Immature natural killer cell (primary cell): ENCODE measurements around the gene ANKS1B. TPM values are rescaled to one million over a fixed set of nuclear protein-coding genes. Genes with fewer than 3 reads are reported as not detected.

Source experiments
- DNase-seq, 3 donors: peaks; one replicate each; pipeline ENCODE4 v3.0.0; 2022; ENCODE audit warnings: mixed read lengths in 1 of 3
- H3K27ac Mint-ChIP-seq, 6 donors: one replicate each; pipeline ENCODE4 v1.8.0; 2020; ENCODE audit warnings: mixed read lengths in 6 of 6, mild to moderate bottlenecking in 5 of 6, inconsistent platforms in 4 of 6, moderate library complexity in 3 of 6
- H3K27me3 Mint-ChIP-seq, 3 donors: one replicate each; pipeline ENCODE4 v1.8.0; 2020 to 2021; ENCODE audit warnings: low read depth in 3 of 3, mild to moderate bottlenecking in 3 of 3, mixed read lengths in 3 of 3, moderate library complexity in 3 of 3, inconsistent platforms in 1 of 3
- H3K36me3 Mint-ChIP-seq, 3 donors: one replicate each; pipeline ENCODE4 v1.8.0; 2020; ENCODE audit warnings: mixed read lengths in 3 of 3, inconsistent platforms in 2 of 3, mild to moderate bottlenecking in 2 of 3
- H3K4me1 Mint-ChIP-seq, 2 donors: one replicate each; pipeline ENCODE4 v1.8.0; 2020; ENCODE audit warnings: inconsistent platforms in 2 of 2, mild to moderate bottlenecking in 2 of 2, mixed read lengths in 2 of 2, moderate library complexity in 1 of 2
- H3K4me3 Mint-ChIP-seq, 5 donors: one replicate each; pipeline ENCODE4 v1.8.0; 2020; ENCODE audit warnings: mild to moderate bottlenecking in 5 of 5, mixed read lengths in 5 of 5, inconsistent platforms in 3 of 5, moderate library complexity in 3 of 5
- H3K9me3 Mint-ChIP-seq, 6 donors: one replicate each; pipeline ENCODE4 v1.8.0; 2020; ENCODE audit warnings: mild to moderate bottlenecking in 6 of 6, mixed read lengths in 6 of 6, inconsistent platforms in 4 of 6, moderate library complexity in 3 of 6
- polyA plus RNA-seq, 3 donors: library from polyadenylated mRNA; unstranded; fragments of 300-500 nt; fragmentation: Illumina TruSeq; gene quantifications; one replicate each; pipeline ENCODE4 v1.2.3, GENCODE V29; 2021

The ANKS1B gene
- polyA plus RNA-seq, 3 donors from 2014 or later = not detected

DNA sequence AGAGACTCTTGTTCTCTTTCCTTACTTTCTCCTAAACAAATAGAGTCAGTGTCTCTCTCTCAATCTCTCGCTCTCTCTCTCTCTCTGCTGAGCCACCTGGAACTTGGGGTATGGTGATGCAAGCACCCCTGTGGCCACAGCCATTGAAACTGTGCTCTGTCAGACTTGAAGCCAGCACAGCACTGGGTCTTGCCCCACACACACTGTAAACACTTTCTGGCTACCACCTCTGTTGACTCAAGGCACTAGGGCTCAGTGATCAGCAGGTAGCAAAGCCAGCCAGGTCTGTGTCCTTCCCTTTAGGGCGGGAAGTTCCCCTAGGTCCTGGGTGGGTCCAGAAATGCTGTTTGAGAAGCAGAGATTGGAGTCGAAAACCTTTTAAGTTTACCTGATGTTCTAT is 463.1 kb downstream of the ANKS1B start:
- DNase-seq = no peak
- Mint-ChIP-seq H3K4me1 (no peaks in the 10 kb centered on the region), H3K4me3 (no peak overlapping the region), H3K36me3 (no peaks in the 10 kb centered on the region), H3K27ac (no peak overlapping the region), H3K9me3 (peaks cover 14 to 56% (median 29%) of the 10 kb centered on the region in 6 donors), H3K27me3 (peaks cover 0 to 3% (median 0%) of the 10 kb centered on the region in 3 donors)

DNA sequence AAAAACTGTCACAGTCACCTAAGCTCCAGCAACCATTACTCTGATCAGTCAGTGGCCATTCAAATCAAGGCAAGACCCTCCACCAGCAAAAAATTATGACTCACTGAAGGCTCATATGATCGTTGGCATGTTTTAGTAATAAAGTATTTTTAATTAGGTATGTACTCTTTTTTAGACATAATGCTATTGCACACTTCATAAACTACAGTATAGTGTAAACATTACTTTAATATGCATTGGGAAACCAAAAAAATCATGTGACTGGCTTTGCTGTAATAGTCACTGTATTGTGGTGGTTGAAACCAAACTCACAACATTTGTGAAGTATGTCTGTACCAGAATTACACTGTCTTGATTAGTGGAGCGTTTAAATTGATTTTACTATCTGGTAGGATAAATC is 471.7 kb downstream of the ANKS1B start:
- Mint-ChIP-seq H3K9me3 (peaks cover 2 to 53% (median 23%) of the 10 kb centered on the region in 6 donors), H3K36me3 (no peaks in the 10 kb centered on the region), H3K4me3 (no peak overlapping the region), H3K27ac (no peak overlapping the region), H3K27me3 (peaks cover 0 to 4% (median 0%) of the 10 kb centered on the region in 3 donors), H3K4me1 (no peaks in the 10 kb centered on the region)
- no peak for DNase-seq

DNA sequence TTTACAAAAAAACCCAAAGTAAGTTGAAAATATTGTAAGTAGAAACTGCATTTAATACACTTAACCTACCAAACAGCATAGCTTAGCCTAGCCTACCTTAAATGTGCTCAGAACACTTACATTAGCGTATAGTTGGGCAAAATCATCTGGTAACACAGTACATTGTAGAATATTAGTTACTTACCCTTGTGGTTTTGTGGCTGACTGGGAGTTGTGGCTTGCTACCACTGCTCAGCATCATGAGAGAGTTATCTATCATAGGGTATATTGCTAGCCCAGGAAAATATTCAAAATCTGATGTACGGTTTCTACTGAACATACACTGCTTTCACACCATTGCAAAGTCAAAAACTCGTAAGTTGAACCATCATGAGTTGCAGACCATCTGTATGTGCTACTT is 478.9 kb downstream of the ANKS1B start:
- Mint-ChIP-seq H3K9me3 (peaks cover 10 to 48% (median 19%) of the 10 kb centered on the region in 6 donors), H3K4me1 (no peaks in the 10 kb centered on the region), H3K4me3 (no peak overlapping the region), H3K36me3 (no peaks in the 10 kb centered on the region), H3K27ac (no peak overlapping the region), H3K27me3 (no peaks in the 10 kb centered on the region)
- DNase-seq = no peak

DNA sequence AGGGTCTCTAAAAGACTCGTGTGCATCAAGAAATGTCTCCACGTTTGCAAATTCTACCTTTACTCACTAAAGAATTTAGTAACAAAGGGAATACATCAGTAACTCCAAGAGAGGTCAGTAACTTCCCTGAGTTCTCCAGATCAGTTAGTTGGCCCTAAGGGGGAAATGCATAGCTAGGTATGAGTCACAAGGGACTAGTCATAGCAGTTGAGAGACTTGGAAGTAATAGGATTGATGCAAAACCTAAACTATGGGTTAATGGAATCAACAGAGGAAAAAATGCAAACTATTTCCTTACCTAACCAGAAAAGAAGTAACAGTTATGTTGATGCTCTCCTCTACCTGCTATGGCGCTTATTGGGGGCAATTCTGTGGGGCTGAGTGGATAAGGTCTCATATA is 486.0 kb downstream of the ANKS1B start:
- H3K36me3 Mint-ChIP-seq = no peaks in the 10 kb centered on the region
- peaks cover 0 to 2% (median 0%) of the 10 kb centered on the region in 3 donors for H3K27me3 Mint-ChIP-seq
- no peak overlapping the region for H3K4me3 Mint-ChIP-seq
- H3K9me3 Mint-ChIP-seq = peaks cover 15 to 55% (median 29%) of the 10 kb centered on the region in 6 donors
- no peaks in the 10 kb centered on the region for H3K4me1 Mint-ChIP-seq
- H3K27ac Mint-ChIP-seq = no peak overlapping the region
- DNase-seq = no peak

GRCh38 chr12:99495799-99496198 is 488.9 kb downstream of the ANKS1B start:
- H3K27me3 Mint-ChIP-seq = peaks cover 0 to 2% (median 0%) of the 10 kb centered on the region in 3 donors
- H3K4me3 Mint-ChIP-seq = no peak overlapping the region
- H3K9me3 Mint-ChIP-seq = peaks cover 16 to 49% (median 27%) of the 10 kb centered on the region in 6 donors
- no peaks in the 10 kb centered on the region for H3K36me3 Mint-ChIP-seq
- no peak for DNase-seq
- no peak overlapping the region for H3K27ac Mint-ChIP-seq
- H3K4me1 Mint-ChIP-seq = no peaks in the 10 kb centered on the region

GRCh38 chr12:99493197-99493596 is 491.5 kb downstream of the ANKS1B start:
- H3K4me1 Mint-ChIP-seq = no peaks in the 10 kb centered on the region
- no peak for DNase-seq
- peaks cover 0 to 1% (median under 1%) of the 10 kb centered on the region in 3 donors for H3K27me3 Mint-ChIP-seq
- no peak overlapping the region for H3K27ac Mint-ChIP-seq
- H3K36me3 Mint-ChIP-seq = no peaks in the 10 kb centered on the region
- H3K4me3 Mint-ChIP-seq = no peak overlapping the region
- H3K9me3 Mint-ChIP-seq = peaks cover 16 to 33% (median 23%) of the 10 kb centered on the region in 6 donors

DNA sequence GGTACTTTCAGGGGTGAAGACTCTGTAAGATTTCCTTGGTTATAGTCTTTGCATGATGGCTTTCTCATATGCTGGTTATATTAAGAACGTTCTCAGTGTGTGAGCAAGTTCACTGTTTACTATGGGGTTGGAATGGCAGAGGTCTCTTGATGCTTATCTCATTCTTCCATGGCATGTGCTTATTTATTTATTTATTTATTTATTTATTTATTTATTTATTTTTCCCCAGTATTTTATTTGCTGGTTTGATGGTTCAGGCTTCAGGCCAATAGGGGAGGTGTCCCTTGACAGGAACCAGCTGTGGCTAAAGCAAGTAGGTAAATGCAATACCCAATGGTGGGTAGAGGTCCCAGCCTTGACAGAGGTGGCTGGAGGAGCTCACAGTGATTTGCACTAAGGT is 498.5 kb downstream of the ANKS1B start:
- Mint-ChIP-seq H3K36me3 (no peaks in the 10 kb centered on the region), H3K4me3 (no peak overlapping the region), H3K9me3 (peaks cover 18 to 57% (median 35%) of the 10 kb centered on the region in 6 donors), H3K27ac (no peak overlapping the region), H3K4me1 (no peaks in the 10 kb centered on the region), H3K27me3 (peaks cover 0 to 1% (median 0%) of the 10 kb centered on the region in 3 donors)
- no peak for DNase-seq

DNA sequence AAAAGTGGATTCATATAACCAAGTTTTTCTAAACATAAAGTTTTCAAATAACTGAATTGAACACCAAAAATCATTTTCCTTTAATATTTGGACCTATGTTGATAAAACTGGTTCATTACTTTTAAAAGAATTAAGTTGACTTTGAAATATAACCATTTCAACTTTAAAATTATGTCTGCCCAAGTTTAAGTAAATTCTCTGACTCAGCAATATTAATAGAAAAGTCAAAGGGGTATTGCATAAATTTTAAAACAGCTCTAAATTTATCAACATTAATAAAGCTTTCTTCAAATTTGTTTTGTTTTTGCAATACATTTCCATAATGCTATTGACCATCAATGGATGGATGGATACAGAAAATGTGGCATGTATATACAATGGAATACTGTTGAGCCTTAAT is 505.6 kb downstream of the ANKS1B start:
- peaks cover 14 to 30% (median 18%) of the 10 kb centered on the region in 6 donors for H3K9me3 Mint-ChIP-seq
- H3K4me1 Mint-ChIP-seq = no peaks in the 10 kb centered on the region
- DNase-seq = no peak
- no peak overlapping the region for H3K4me3 Mint-ChIP-seq
- H3K27ac Mint-ChIP-seq = no peak overlapping the region
- no peaks in the 10 kb centered on the region for H3K27me3 Mint-ChIP-seq
- no peaks in the 10 kb centered on the region for H3K36me3 Mint-ChIP-seq

DNA sequence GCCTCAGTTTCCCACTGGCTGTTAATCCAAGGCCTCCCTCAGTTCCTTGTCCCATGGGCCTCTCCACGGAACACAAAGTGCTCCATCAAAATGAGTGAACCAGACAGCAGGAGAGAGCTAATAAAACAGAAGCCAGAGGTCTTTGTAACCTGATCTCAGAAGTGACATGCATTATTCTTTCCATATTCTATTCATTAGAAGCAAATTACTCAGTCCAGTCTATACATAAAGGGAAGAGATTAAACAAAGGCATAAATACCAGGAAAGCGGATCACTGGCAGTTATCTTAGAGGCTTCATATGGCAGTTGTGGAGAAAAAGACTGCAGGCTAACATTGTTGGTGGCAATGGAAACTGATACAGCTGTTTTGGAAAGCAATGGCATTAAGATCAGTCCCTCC is 507.8 kb downstream of the ANKS1B start:
- H3K9me3 Mint-ChIP-seq = peaks cover 4 to 16% (median 9%) of the 10 kb centered on the region in 6 donors
- no peak overlapping the region for H3K27ac Mint-ChIP-seq
- no peak for DNase-seq
- H3K4me1 Mint-ChIP-seq = no peaks in the 10 kb centered on the region
- H3K4me3 Mint-ChIP-seq = no peak overlapping the region
- no peaks in the 10 kb centered on the region for H3K27me3 Mint-ChIP-seq
- H3K36me3 Mint-ChIP-seq = no peaks in the 10 kb centered on the region

DNA sequence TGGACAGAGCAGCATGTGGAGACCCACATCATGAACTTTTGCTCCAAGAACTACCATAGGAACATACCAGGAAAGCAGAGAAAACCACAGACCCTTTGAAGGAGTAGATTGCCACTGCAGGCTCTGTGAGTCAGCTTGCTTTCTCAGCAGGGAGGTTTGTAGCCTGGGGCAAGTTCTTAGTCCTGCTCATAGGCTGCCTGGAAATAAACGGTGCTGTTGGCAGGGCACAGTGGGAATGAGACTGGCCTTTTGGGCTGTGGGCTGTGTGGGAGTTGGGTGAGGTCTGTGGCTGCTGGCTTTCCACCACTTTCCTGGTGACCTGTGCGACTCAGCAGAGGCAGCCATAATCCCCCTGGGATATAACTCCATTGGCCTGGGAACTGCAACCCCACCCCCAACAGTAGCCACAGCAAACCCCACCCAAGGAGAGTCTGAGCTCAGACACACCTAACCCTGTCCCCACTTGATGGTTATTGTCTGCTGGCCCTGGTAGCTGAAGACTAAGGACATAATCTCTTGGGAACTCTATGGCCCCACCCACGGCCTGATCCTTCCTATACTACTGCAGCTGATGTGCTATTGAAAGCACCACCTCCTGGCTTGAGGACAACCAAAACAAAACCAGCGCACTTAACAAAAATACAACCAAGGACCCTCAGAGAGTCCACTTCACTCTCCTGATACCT is 529.2 kb downstream of the ANKS1B start:
- H3K36me3 Mint-ChIP-seq = peaks cover 0 to 3% (median 0%) of the 10 kb centered on the region in 3 donors
- H3K27ac Mint-ChIP-seq = no peak overlapping the region
- no peak for DNase-seq
- no peaks in the 10 kb centered on the region for H3K4me1 Mint-ChIP-seq
- no peak overlapping the region for H3K4me3 Mint-ChIP-seq
- H3K27me3 Mint-ChIP-seq = peaks cover 0 to 8% (median 0%) of the 10 kb centered on the region in 3 donors
- H3K9me3 Mint-ChIP-seq = peaks cover 9 to 49% (median 35%) of the 10 kb centered on the region in 6 donors

DNA sequence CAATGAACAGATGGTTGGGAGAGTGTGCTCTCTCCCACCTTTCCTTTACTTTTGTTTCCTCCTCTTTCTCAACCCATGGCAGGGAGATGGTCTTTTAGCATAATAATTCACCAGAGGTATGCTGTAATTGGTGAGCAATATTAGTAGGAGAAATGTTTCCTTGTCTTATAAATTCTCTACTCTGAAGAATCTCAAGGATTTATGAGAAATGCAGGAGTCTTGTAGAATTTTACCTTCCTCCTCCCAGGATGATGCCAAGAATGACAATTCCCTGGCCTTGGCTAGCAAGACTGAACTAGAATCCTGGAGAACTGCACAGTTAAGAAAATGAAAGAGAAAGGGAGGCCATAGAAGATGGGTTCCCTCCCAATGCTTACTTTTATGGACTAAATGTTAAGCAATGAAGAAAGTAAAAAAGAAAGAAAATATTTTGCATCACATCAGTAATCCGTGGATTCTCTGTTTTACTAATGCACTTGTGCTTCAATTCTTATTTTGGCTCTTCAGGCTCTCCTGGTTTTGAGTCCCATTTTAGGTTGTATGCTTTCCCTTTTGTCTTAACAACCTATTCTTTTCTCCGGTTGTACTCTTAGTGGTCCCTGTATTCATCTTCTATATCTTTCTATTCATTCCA is 530.1 kb downstream of the ANKS1B start:
- Mint-ChIP-seq H3K27me3 (peaks cover 0 to 6% (median 0%) of the 10 kb centered on the region in 3 donors), H3K27ac (no peak overlapping the region), H3K9me3 (peaks cover 9 to 48% (median 34%) of the 10 kb centered on the region in 6 donors), H3K4me1 (no peaks in the 10 kb centered on the region), H3K36me3 (peaks cover 0 to 3% (median 0%) of the 10 kb centered on the region in 3 donors), H3K4me3 (no peak overlapping the region)
- DNase-seq = no peak

DNA sequence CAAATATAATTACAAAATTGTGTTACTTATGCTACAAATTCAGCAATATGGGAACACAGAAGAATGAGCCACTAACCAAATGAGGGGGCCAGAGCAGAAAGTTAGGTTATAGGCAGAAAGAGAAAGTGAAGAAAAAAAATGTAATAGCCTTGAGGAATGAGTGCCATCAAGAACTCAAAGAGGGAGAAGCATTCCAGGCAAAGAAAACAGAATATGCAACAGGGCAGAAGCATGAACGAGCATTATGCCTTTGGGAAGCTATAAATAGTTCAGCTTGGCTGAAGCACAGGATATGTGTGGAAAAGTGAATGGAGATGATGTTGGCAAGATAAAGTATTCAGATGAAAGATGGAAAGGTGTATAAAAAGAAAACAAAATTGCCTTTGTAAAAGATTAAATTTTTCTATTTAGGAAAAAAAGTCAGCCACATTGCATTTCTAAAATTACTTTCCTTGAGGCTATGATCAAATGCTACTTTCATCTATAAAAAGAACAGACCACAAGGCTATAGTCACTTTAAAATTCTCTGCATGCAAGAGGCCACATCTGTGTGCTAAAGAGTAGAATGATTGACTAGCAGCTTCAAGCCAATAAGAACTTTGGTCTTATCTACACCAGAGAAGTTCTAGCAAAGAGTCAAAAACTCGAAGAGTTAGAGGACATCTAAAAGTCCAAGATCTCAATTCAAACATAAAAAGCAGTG is 530.7 kb downstream of the ANKS1B start:
- Mint-ChIP-seq H3K9me3 (peaks cover 9 to 50% (median 33%) of the 10 kb centered on the region in 6 donors), H3K4me3 (no peak overlapping the region), H3K4me1 (no peaks in the 10 kb centered on the region), H3K36me3 (peaks cover 0 to 3% (median 0%) of the 10 kb centered on the region in 3 donors), H3K27ac (no peak overlapping the region), H3K27me3 (peaks cover 0 to 6% (median 0%) of the 10 kb centered on the region in 3 donors)
- DNase-seq = no peak

- Mint-ChIP-seq H3K27ac (no peak overlapping the region), H3K4me1 (no peaks in the 10 kb centered on the region), H3K9me3 (peaks cover 6 to 53% (median 24%) of the 10 kb centered on the region in 6 donors), H3K27me3 (peaks cover 0 to 6% (median 0%) of the 10 kb centered on the region in 3 donors), H3K36me3 (peaks cover 0 to 3% (median 0%) of the 10 kb centered on the region in 3 donors), H3K4me3 (no peak overlapping the region)
- no peak for DNase-seq
Measured at GRCh38 chr12:99450036-99450630, 534.6 kb downstream of the ANKS1B start.
